ENCODE data around the gene CERT1. TPM values are rescaled to one million over a fixed set of nuclear protein-coding genes. Genes with fewer than 3 reads are reported as not detected.

Gene CERT1
- total and polyA plus RNA-seq, 7 donors: 14.1 to 63.3 (median 46.6) TPM

GRCh38 chr5:75340714-75341478 is 170.5 kb downstream of the CERT1 start:
- ATAC-seq (no peak), DNase-seq (no peak)
- H3K4me3 ChIP-seq: no peak overlapping the region
- no peaks in the 10 kb centered on the region for H3K9me3 ChIP-seq
- intact Hi-C loops (cut with DNase I): loop anchor here in 1 of 2 donors (10.0 kb wide), 2 partner anchors 344 to 576 kb away; partner anchors contain the start of genes GFM2 and NSA2
- TF ChIP-seq CTCF (IDR thresholded peaks at IDR 0.05): no peak
- H3K36me3 ChIP-seq (ENCODE audit: insufficient read depth in 1 of 2, low read depth in 1 of 2): peaks cover 0 to 21% of the 10 kb centered on the region in 2 donors
- peaks cover 10% of the 10 kb centered on the region for H3K4me1 ChIP-seq
- WGBS, 3 donors: 68 to 73% (median 71%) methylated on average over 3 of the region's 3 CpGs
- no peak overlapping the region for H3K27ac ChIP-seq
- H3K27me3 ChIP-seq (ENCODE audit: insufficient read depth in 3 of 3, low read length in 2 of 3): no peaks in the 10 kb centered on the region

- Histone ChIP-seq H3K4me1 (peaks cover 10% of the 10 kb centered on the region), H3K36me3 (ENCODE audit: insufficient read depth in 1 of 2, low read depth in 1 of 2) (no peaks in the 10 kb centered on the region), H3K4me3 (peak overlapping the region; percentile 91), H3K27me3 (ENCODE audit: insufficient read depth in 3 of 3, low read length in 2 of 3) (no peaks in the 10 kb centered on the region), H3K27ac (no peak overlapping the region), H3K9me3 (no peaks in the 10 kb centered on the region)
- DNase-seq (no peak), ATAC-seq (no peak)
- no peak for TF ChIP-seq CTCF (IDR thresholded peaks at IDR 0.05)
- intact Hi-C loops (cut with DNase I): loop anchor here (5.0 to 10.0 kb wide), 2 partner anchors 104 to 286 kb away; partner anchors contain the start of genes GCNT4 (in 2 of the 2) and ANKRD31 (in 1 of the 2)
- 62 to 71% (median 64%) methylated on average over 2 of the region's 2 CpGs for WGBS, 3 donors
These were observed 173.0 kb downstream of the CERT1 start for GRCh38 chr5:75338408-75338807.

- H3K27me3 ChIP-seq (ENCODE audit: insufficient read depth in 3 of 3, low read length in 2 of 3): no peaks in the 10 kb centered on the region
- DNase-seq (no peak), ATAC-seq (peak; percentile 5 to 40 (median 15))
- peak overlapping the region; percentile 82 for H3K27ac ChIP-seq
- peaks cover 10% of the 10 kb centered on the region for H3K4me1 ChIP-seq
- H3K4me3 ChIP-seq: peak overlapping the region; percentile 91
- TF ChIP-seq CTCF (IDR thresholded peaks at IDR 0.05): no peak
- intact Hi-C loops (cut with DNase I): loop anchor here (2.0 to 10.0 kb wide), 3 partner anchors 101 to 285 kb away; partner anchors contain the start of genes ANKRD31 (in 2 of the 2) and GCNT4 (in 2 of the 2)
- 0 to 1% (median 1%) methylated on average over 41 to 50 of the region's 50 CpGs for WGBS, 3 donors
- H3K36me3 ChIP-seq (ENCODE audit: insufficient read depth in 1 of 2, low read depth in 1 of 2): no peaks in the 10 kb centered on the region
- H3K9me3 ChIP-seq: no peaks in the 10 kb centered on the region
These were observed 173.9 kb downstream of the CERT1 start for GRCh38 chr5:75337366-75338021.

- ATAC-seq: peak; percentile 98 to 99 (median 99)
- Histone ChIP-seq H3K9me3 (no peaks in the 10 kb centered on the region), H3K36me3 (ENCODE audit: insufficient read depth in 1 of 2, low read depth in 1 of 2) (no peaks in the 10 kb centered on the region), H3K4me1 (peaks cover 10% of the 10 kb centered on the region), H3K27me3 (ENCODE audit: insufficient read depth in 3 of 3, low read length in 2 of 3) (no peaks in the 10 kb centered on the region), H3K4me3 (peak within 1 kb of the TSS; percentile 91), H3K27ac (peak within 1 kb of the TSS; percentile 82)
- no peak for TF ChIP-seq CTCF (IDR thresholded peaks at IDR 0.05)
- DNase-seq: peak; percentile 98 to 99
- intact Hi-C loops (cut with DNase I): loop anchor here (2.0 to 10.0 kb wide), 3 partner anchors 100 to 284 kb away; partner anchors contain the start of genes ANKRD31 (in 2 of the 2) and GCNT4 (in 2 of the 2)
- 0% methylated on average over 50 to 56 of the region's 56 CpGs for WGBS, 3 donors
These were observed 174.7 kb downstream of the CERT1 start, which contains the start of gene HMGCR for GRCh38 chr5:75336615-75337336. TSS of gene HMGCR (plus strand) at chr5:75337220. CDS start at chr5:75342606, 5,386 bp downstream.
